WTC11 (cell line): ENCODE results near the gene B3GNT4. TPM values are rescaled to one million over a fixed set of nuclear protein-coding genes. Genes with fewer than 3 reads are reported as not detected.
A peak's percentile ranks its signal among the peaks of the same experiment; 100 is the strongest.
"Not testable (repeated sequence)": the region's sequence is repeated elsewhere in the genome, so short reads cannot be mapped to it uniquely, and the experiment has no call there.

Experiments
- ATAC-seq: fragments of 200-7000 bp; cut with Tn5 transposase; 2 replicates; pipeline ENCODE4 v1.10.0; 2021; ENCODE audit warnings: mild to moderate bottlenecking, moderate library complexity
- CTCF ChIA-PET: fragments of 300-600 bp; sonication (Branson Sonifier 250); formaldehyde crosslinking; loops from one replicate; lab custom pipeline; 2021; ENCODE audit warnings: antibody characterized with exemption; lab: Charles Lee
- POLR2A ChIA-PET: fragments of 350-600 bp; sonication (Branson Sonifier 250); formaldehyde crosslinking; loops from one replicate; lab custom pipeline; 2021; ENCODE audit warnings: antibody characterized with exemption; lab: Charles Lee
- DNase-seq: peaks from one replicate; pipeline ENCODE4 v3.0.0; 2021; ENCODE audit warnings: low spot score
- H3K27ac Mint-ChIP-seq: 2 replicates; pipeline ENCODE4 v1.8.0; 2021; ENCODE audit warnings: mixed read lengths
- H3K27me3 Mint-ChIP-seq: 2 replicates; pipeline ENCODE4 v1.8.0; 2021; ENCODE audit warnings: low read depth, mild to moderate bottlenecking, moderate library complexity, mixed read lengths
- H3K36me3 Mint-ChIP-seq: 2 replicates; pipeline ENCODE4 v1.8.0; 2021; ENCODE audit warnings: mixed read lengths
- H3K4me1 Mint-ChIP-seq: 2 replicates; pipeline ENCODE4 v1.8.0; 2022; ENCODE audit warnings: mixed read lengths
- H3K4me3 Mint-ChIP-seq: 2 replicates; pipeline ENCODE4 v1.8.0; 2021; ENCODE audit warnings: mild to moderate bottlenecking, moderate library complexity, mixed read lengths
- H3K9me3 Mint-ChIP-seq: 2 replicates; pipeline ENCODE4 v1.8.0; 2021; ENCODE audit warnings: mixed read lengths
- CBFB ChIP-seq: sonication (generic); formaldehyde crosslinking; IDR thresholded peaks from 2 replicates; pipeline ENCODE4 v1.8.1; 2022; ENCODE audit warnings: mild to moderate bottlenecking, low read depth, missing genetic modification reagents
- CREM ChIP-seq: sonication (generic); formaldehyde crosslinking; IDR thresholded peaks from 2 replicates; pipeline ENCODE4 v1.8.1; 2022; ENCODE audit warnings: mild to moderate bottlenecking, missing genetic modification reagents, moderate library complexity
- JAZF1 ChIP-seq: fragments of 250-450 bp; sonication (Bioruptor Pico); IDR thresholded peaks from 2 replicates; pipeline ENCODE4 v1.9.0; 2021; ENCODE audit warnings: moderate library complexity, mild to moderate bottlenecking, inconsistent platforms
- NFATC4 ChIP-seq: fragments of 250-450 bp; sonication (Bioruptor Pico); IDR thresholded peaks from 2 replicates; pipeline ENCODE4 v1.9.0; 2021; ENCODE audit warnings: mild to moderate bottlenecking
- NFE2L1 ChIP-seq: sonication (generic); formaldehyde crosslinking; IDR thresholded peaks from 2 replicates; pipeline ENCODE4 v1.8.1; 2023; ENCODE audit warnings: missing genetic modification reagents
- NR1H2 ChIP-seq: sonication (generic); formaldehyde crosslinking; IDR thresholded peaks from 2 replicates; pipeline ENCODE4 v1.9.0; 2021; ENCODE audit warnings: mild to moderate bottlenecking, moderate library complexity, missing genetic modification reagents
- SP1 ChIP-seq: sonication (generic); formaldehyde crosslinking; conservative IDR thresholded peaks from 2 replicates; pipeline ENCODE4 v1.8.1; 2022; ENCODE audit warnings: missing genetic modification reagents
- TEAD1 ChIP-seq: sonication (generic); formaldehyde crosslinking; IDR thresholded peaks from 2 replicates; pipeline ENCODE4 v1.8.0; 2022; ENCODE audit warnings: mild to moderate bottlenecking, missing genetic modification reagents
- ZNF317 ChIP-seq: sonication (generic); formaldehyde crosslinking; IDR thresholded peaks from 2 replicates; pipeline ENCODE4 v1.8.1; 2023; ENCODE audit warnings: low read depth, mild to moderate bottlenecking, moderate library complexity, missing genetic modification reagents, borderline replicate concordance
- ZNF396 ChIP-seq: fragments of 250-450 bp; sonication (Bioruptor Pico); IDR thresholded peaks from 2 replicates; pipeline ENCODE4 v1.8.0; 2021; ENCODE audit warnings: mild to moderate bottlenecking, moderate library complexity, borderline replicate concordance
- ZNF423 ChIP-seq: fragments of 250-450 bp; sonication (Bioruptor Pico); IDR thresholded peaks from 2 replicates; pipeline ENCODE4 v2.1.2; 2022; ENCODE audit warnings: mild to moderate bottlenecking, moderate library complexity
- ZNF671 ChIP-seq: fragments of 250-450 bp; sonication (Bioruptor Pico); IDR thresholded peaks from 2 replicates; pipeline ENCODE4 v1.8.0; 2021; ENCODE audit warnings: mild to moderate bottlenecking
- total RNA-seq: library from RNA; stranded (reverse); gene quantifications from 3 replicates; pipeline ENCODE4 v1.2.3, GENCODE V29; 2021
- TF ChIP-seq, protein P1 (sequence below): sonication (generic); formaldehyde crosslinking; IDR thresholded peaks from 2 replicates; pipeline ENCODE4 v1.8.0; 2022; ENCODE audit warnings: missing genetic modification reagents
- TF ChIP-seq, protein P2 (sequence below): fragments of 250-450 bp; sonication (Bioruptor Pico); IDR thresholded peaks from 2 replicates; pipeline ENCODE4 v1.8.0; 2021; ENCODE audit warnings: mild to moderate bottlenecking
- TF ChIP-seq, protein P3 (sequence below): fragments of 250-450 bp; sonication (Bioruptor Pico); IDR thresholded peaks from 2 replicates; pipeline ENCODE4 v1.9.0; 2021; ENCODE audit warnings: moderate library complexity, mild to moderate bottlenecking, inconsistent platforms, borderline replicate concordance
- TF ChIP-seq, protein P4 (sequence below): fragments of 250-450 bp; sonication (Bioruptor Pico); IDR thresholded peaks from 2 replicates; pipeline ENCODE4 v1.9.0; 2021; ENCODE audit warnings: mild to moderate bottlenecking

B3GNT4 gene
- total RNA-seq, 1 experiment from 2014 or later: 2.0 TPM

DNA sequence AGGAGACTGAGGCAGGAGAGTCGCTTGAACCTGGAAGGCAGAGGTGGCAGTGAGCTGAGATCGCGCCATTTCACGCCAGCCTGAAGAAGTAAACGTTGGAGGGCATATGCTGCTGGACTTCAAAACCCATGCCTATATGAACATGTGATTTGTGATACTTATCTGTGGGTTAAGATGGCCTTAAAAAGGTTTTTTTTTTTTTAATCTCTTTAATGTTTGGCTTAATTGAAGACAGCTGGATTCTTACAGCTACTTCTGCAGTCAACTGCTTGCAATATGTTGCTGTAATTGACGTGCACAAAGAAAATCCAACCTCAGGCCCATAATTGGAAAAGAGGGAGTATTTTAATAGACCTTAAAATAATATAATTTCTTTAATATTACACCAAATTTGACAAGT lies 1.5 kb upstream of the B3GNT4 start (continued):
- no peak for TF ChIP-seq TEAD1 (CRISPR knock-in tag)
- TF ChIP-seq CREM (CRISPR knock-in tag): no peak
- TF ChIP-seq, protein P1, sequence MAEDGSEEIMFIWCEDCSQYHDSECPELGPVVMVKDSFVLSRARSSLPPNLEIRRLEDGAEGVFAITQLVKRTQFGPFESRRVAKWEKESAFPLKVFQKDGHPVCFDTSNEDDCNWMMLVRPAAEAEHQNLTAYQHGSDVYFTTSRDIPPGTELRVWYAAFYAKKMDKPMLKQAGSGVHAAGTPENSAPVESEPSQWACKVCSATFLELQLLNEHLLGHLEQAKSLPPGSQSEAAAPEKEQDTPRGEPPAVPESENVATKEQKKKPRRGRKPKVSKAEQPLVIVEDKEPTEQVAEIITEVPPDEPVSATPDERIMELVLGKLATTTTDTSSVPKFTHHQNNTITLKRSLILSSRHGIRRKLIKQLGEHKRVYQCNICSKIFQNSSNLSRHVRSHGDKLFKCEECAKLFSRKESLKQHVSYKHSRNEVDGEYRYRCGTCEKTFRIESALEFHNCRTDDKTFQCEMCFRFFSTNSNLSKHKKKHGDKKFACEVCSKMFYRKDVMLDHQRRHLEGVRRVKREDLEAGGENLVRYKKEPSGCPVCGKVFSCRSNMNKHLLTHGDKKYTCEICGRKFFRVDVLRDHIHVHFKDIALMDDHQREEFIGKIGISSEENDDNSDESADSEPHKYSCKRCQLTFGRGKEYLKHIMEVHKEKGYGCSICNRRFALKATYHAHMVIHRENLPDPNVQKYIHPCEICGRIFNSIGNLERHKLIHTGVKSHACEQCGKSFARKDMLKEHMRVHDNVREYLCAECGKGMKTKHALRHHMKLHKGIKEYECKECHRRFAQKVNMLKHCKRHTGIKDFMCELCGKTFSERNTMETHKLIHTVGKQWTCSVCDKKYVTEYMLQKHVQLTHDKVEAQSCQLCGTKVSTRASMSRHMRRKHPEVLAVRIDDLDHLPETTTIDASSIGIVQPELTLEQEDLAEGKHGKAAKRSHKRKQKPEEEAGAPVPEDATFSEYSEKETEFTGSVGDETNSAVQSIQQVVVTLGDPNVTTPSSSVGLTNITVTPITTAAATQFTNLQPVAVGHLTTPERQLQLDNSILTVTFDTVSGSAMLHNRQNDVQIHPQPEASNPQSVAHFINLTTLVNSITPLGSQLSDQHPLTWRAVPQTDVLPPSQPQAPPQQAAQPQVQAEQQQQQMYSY: no peak
- TF ChIP-seq, protein P2, sequence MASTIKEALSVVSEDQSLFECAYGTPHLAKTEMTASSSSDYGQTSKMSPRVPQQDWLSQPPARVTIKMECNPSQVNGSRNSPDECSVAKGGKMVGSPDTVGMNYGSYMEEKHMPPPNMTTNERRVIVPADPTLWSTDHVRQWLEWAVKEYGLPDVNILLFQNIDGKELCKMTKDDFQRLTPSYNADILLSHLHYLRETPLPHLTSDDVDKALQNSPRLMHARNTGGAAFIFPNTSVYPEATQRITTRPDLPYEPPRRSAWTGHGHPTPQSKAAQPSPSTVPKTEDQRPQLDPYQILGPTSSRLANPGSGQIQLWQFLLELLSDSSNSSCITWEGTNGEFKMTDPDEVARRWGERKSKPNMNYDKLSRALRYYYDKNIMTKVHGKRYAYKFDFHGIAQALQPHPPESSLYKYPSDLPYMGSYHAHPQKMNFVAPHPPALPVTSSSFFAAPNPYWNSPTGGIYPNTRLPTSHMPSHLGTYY: no peak
- no peak for TF ChIP-seq NR1H2 (CRISPR knock-in tag)
- TF ChIP-seq, all 79 proteins: peak for 0

DNA sequence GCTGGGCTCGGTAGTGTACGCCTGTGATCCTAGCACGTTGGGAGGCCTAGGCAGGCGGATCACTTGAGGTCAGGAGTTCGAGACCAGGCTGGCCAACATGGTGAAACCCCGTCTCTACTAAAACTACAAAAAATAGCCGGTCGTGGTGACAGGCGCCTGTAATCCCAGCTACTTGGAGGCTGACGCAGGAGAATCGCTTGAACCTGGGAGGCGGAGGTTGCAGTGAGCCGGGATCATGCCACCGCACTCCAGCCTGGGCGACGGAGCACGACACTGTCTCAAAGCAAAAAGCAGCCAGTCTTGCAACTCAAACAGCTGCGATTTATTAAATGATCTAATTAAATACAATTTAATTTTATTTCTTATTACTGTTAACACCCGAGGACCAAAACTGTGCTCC lies 698 bp upstream of the B3GNT4 start:
- ChIA-PET POLR2A (interaction anchor here (0.5 to 3.6 kb wide), 3 partner anchors 23 to 253 kb away, joined by 3 to 15 read pairs (median 7); partner anchors contain the start of gene DIABLO), CTCF (interaction anchor here (1.3 to 1.5 kb wide), 3 partner anchors 20 to 409 kb away, joined by 4 read pairs; partner anchors contain the start of genes LRRC43 and RHOF)
- not testable (repeated sequence) for H3K27ac Mint-ChIP-seq, DNase-seq, H3K36me3 Mint-ChIP-seq, ATAC-seq, H3K9me3 Mint-ChIP-seq
- Mint-ChIP-seq H3K4me3 (peak overlapping the region; percentile 74), H3K27me3 (peaks cover 47% of the 10 kb centered on the region), H3K4me1 (peaks cover 17% of the 10 kb centered on the region)
- TF ChIP-seq SP1 (CRISPR knock-in tag): 0 out of 2 replicates have a peak, but pooled peaks have one; percentile 20

DNA sequence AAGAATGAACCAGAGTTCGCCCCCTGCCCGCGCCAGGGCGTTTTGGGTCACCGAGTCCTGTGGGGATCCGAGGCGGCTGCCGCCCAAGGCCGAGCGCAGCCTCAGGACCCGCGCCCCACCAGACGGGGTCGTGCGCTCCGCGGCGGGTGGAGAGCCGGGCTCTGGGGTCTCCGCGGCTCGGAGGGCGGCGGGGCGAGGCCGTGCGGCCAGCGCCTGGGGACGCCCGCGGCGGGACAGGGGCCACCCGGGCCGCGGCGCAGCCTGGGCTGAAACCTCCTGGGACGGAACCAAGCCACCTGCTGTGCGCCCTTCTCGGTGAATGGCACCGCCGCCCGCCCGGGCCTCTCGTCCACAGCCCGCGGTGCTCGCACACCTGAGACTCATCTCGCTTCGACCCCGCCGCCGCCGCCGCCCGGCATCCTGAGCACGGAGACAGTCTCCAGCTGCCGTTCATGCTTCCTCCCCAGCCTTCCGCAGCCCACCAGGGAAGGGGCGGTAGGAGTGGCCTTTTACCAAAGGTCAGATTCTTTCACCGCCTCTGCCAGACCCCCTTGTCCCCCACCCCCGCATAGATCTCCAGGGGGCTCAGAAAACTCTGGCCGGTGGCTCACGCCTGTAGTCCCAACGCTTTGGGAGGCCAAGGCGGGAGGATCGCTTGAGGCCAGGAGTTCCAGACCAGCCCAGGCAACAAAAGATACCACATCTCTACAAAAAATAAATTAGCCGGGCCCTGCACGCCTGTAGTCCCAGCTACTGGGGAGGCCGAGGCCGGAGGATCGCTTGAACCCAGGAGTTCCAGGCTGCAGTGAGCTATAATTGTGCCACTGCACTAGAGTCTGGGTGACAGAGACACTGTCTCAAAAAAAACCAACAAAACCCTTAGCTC lies 901 bp downstream of the B3GNT4 start:
- peaks cover 47% of the 10 kb centered on the region for H3K27me3 Mint-ChIP-seq
- ATAC-seq: peak; percentile 8
- no peak for TF ChIP-seq CBFB (CRISPR knock-in tag)
- no peak for TF ChIP-seq ZNF396 (CRISPR knock-in tag)
- no peak for TF ChIP-seq CREM (CRISPR knock-in tag)
- no peak overlapping the region for H3K27ac Mint-ChIP-seq
- CTCF ChIA-PET: interaction anchor here (0.6 to 2.0 kb wide), 16 partner anchors 12 to 1059 kb away, joined by 3 to 8 read pairs (median 4); partner anchors contain the start of genes CFAP251, LRRC43 and RHOF
- DNase-seq: peak; percentile 48
- H3K4me3 Mint-ChIP-seq: peak overlapping the region; percentile 70
- H3K4me1 Mint-ChIP-seq: peaks cover 24% of the 10 kb centered on the region
- no peaks in the 10 kb centered on the region for H3K9me3 Mint-ChIP-seq
- H3K36me3 Mint-ChIP-seq: peaks cover 14% of the 10 kb centered on the region
- POLR2A ChIA-PET: interaction anchor here (3.6 kb wide), 1 partner anchor 22 kb away, joined by 15 read pairs; the partner anchor contains the start of gene DIABLO

DNA sequence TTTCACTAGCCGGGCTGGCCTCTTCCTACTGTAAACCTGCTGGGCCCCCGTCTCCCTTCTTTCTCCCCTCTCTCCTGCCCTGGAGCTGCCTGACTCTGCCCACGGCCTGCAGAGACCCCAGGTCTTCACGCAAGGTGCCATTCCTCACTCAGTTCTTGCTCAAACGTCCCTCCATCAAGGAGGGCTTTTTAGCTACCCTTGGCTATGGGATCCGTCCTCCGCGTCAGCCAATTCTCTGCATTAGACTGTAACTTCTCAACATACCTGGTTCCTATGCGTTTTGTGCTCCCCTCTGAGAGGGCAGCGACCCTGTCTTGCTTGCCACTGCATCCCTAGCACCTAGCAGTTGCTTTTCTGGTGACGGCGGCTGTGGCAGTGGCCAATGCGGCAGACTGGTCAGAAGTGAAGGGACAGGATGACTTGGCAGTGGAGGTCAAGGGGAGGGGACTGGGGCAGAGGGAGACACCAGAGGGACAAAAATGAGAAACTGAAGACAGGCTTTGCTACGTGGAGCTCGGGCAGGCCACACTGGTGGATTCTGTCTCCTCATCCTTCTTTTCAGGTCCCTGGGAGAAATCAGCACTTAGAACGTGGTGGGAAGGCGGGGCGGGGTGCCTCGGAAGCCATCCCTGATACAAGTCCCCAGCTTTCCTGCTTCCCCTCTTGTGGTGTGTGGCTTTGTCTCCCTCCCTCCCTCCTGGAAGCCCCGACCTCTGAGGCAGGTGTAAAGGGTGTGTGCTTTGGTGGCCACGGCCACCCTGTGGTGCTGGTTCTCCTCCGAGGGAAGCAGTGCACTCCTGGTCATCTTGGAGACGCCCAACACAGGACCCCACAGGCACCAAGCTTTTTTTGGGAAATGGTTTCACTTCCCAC lies 1.8 kb downstream of the B3GNT4 start:
- CTCF ChIA-PET: interaction anchor here (1.0 to 2.0 kb wide), 4 partner anchors 13 to 151 kb away, joined by 4 to 8 read pairs (median 5); no protein-coding TSS in a partner anchor
- Mint-ChIP-seq H3K9me3 (no peaks in the 10 kb centered on the region), H3K4me3 (peak overlapping the region; percentile 70)
- TF ChIP-seq NFE2L1 (CRISPR knock-in tag) (no peak), ZNF423 (CRISPR knock-in tag) (no peak), JAZF1 (CRISPR knock-in tag) (no peak), ZNF317 (no peak), ZNF671 (CRISPR knock-in tag) (no peak), NFATC4 (CRISPR knock-in tag) (no peak)
- TF ChIP-seq, protein P3, sequence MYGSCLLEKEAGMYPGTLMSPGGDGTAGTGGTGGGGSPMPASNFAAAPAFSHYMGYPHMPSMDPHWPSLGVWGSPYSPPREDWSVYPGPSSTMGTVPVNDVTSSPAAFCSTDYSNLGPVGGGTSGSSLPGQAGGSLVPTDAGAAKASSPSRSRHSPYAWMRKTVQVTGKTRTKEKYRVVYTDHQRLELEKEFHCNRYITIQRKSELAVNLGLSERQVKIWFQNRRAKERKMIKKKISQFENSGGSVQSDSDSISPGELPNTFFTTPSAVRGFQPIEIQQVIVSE (CRISPR knock-in tag): no peak
- TF ChIP-seq, protein P4, sequence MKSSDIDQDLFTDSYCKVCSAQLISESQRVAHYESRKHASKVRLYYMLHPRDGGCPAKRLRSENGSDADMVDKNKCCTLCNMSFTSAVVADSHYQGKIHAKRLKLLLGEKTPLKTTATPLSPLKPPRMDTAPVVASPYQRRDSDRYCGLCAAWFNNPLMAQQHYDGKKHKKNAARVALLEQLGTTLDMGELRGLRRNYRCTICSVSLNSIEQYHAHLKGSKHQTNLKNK: no peak; the same call in 1 of the 2 replicates
- TF ChIP-seq, protein P1: no peak
- TF ChIP-seq, all 79 proteins: peak for 0
- no peak for DNase-seq
- H3K27me3 Mint-ChIP-seq: peaks cover 47% of the 10 kb centered on the region
- peaks cover 24% of the 10 kb centered on the region for H3K4me1 Mint-ChIP-seq
- H3K36me3 Mint-ChIP-seq: peaks cover 22% of the 10 kb centered on the region
- no peak overlapping the region for H3K27ac Mint-ChIP-seq
- POLR2A ChIA-PET: interaction anchor here (0.9 to 3.6 kb wide), 3 partner anchors 15 to 21 kb away, joined by 3 to 15 read pairs (median 3); partner anchors contain the start of gene DIABLO
- no peak for ATAC-seq
